Measurements from ENCODE around the gene TTLL11. TPM values are rescaled to one million over a fixed set of nuclear protein-coding genes. Genes with fewer than 3 reads are reported as not detected.

Gene TTLL11
- total RNA-seq, 1 experiment from 2014 or later: 1.5 TPM

GRCh38 chr9:122036988-122037387 lies 56.1 kb downstream of the TTLL11 start:
- Mint-ChIP-seq H3K27ac (no peak overlapping the region), H3K9me3 (no peaks in the 10 kb centered on the region), H3K4me1 (peaks cover 20 to 27% of the 10 kb centered on the region in 2 experiments), H3K27me3 (ENCODE audit: low read depth) (peaks cover 3% of the 10 kb centered on the region; the same call in 1 of the 2 replicates), H3K36me3 (ENCODE audit: insufficient read depth in 1 of 3, low read depth in 3 of 3) (no peaks in the 10 kb centered on the region), H3K4me3 (no peak overlapping the region)
- H4K20me1 ChIP-seq (ENCODE audit: control insufficient read depth, insufficient read depth, insufficient read length): no peaks in the 10 kb centered on the region
- no peak overlapping the region for H2AK5ac ChIP-seq (ENCODE audit: insufficient read length, low read length)
- H4K91ac ChIP-seq (ENCODE audit: insufficient read length, low read depth, low read length): no peak overlapping the region
- no peak overlapping the region for H2BK12ac ChIP-seq (ENCODE audit: insufficient read length, low read depth, low read length)
- no peaks in the 10 kb centered on the region for H3K79me1 ChIP-seq (ENCODE audit: insufficient read depth, low read depth, low read length, poor library complexity, severe bottlenecking)
- no peak overlapping the region for H2BK5ac ChIP-seq (ENCODE audit: insufficient read length, low read length)
- H3K23ac ChIP-seq (ENCODE audit: insufficient read length, low read depth, low read length): no peak overlapping the region
- no peak overlapping the region for H3K9ac ChIP-seq (ENCODE audit: extremely low read depth, insufficient read length, low read length)
- H3K18ac ChIP-seq (ENCODE audit: insufficient read length, low read depth, low read length): no peak overlapping the region
- no peak overlapping the region for H3K14ac ChIP-seq (ENCODE audit: insufficient read depth, low read length)
- H4K5ac ChIP-seq (ENCODE audit: insufficient read length, low read depth, low read length): no peak overlapping the region
- H3K9me3 ChIP-seq (ENCODE audit: control insufficient read depth, low read depth, low read length): no peaks in the 10 kb centered on the region
- H3K4ac ChIP-seq (ENCODE audit: low read depth, low read length): no peak overlapping the region
- no peak overlapping the region for H3K56ac ChIP-seq (ENCODE audit: insufficient read length, low read depth, low read length)
- DNase-seq: no peak
- no peak overlapping the region for H2BK120ac ChIP-seq (ENCODE audit: low read depth, low read length, poor library complexity, severe bottlenecking)
- TF ChIP-seq, protein P1, sequence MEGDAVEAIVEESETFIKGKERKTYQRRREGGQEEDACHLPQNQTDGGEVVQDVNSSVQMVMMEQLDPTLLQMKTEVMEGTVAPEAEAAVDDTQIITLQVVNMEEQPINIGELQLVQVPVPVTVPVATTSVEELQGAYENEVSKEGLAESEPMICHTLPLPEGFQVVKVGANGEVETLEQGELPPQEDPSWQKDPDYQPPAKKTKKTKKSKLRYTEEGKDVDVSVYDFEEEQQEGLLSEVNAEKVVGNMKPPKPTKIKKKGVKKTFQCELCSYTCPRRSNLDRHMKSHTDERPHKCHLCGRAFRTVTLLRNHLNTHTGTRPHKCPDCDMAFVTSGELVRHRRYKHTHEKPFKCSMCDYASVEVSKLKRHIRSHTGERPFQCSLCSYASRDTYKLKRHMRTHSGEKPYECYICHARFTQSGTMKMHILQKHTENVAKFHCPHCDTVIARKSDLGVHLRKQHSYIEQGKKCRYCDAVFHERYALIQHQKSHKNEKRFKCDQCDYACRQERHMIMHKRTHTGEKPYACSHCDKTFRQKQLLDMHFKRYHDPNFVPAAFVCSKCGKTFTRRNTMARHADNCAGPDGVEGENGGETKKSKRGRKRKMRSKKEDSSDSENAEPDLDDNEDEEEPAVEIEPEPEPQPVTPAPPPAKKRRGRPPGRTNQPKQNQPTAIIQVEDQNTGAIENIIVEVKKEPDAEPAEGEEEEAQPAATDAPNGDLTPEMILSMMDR (conservative IDR thresholded peaks at IDR 0.05): no peak
- H4K8ac ChIP-seq (replicated peaks; ENCODE audit: insufficient read length, low read depth, low read length): no peak overlapping the region
- H3K27me3 ChIP-seq (ENCODE audit: insufficient read depth, low read length): no peaks in the 10 kb centered on the region
- H3K27ac ChIP-seq (ENCODE audit: insufficient read length, low read depth, low read length): no peak overlapping the region
- no peak overlapping the region for H2BK20ac ChIP-seq (ENCODE audit: low read depth, low read length, poor library complexity, severe bottlenecking)
- H3T11ph ChIP-seq (ENCODE audit: low read length): no peak overlapping the region
- WGBS (ENCODE audit: extremely low coverage, insufficient read length, low lambda C conversion rate): no CpG with 5 or more reads among the region's 1 CpG
- H2BK15ac ChIP-seq (ENCODE audit: low read depth, low read length): no peak overlapping the region
- no peaks in the 10 kb centered on the region for H3K23me2 ChIP-seq (ENCODE audit: insufficient read length, low read depth, low read length, poor library complexity, severe bottlenecking)
- H3K79me2 ChIP-seq (ENCODE audit: insufficient read depth, low read length): no peaks in the 10 kb centered on the region
- peaks cover 3% of the 10 kb centered on the region; the same call in 1 of the 2 replicates for H3K4me1 ChIP-seq (ENCODE audit: insufficient read depth, low read length)
- no peak overlapping the region for H3K4me2 ChIP-seq (ENCODE audit: insufficient read depth, insufficient read length, low read length)
- H2AFZ ChIP-seq (ENCODE audit: low read length): no peak overlapping the region

Data from H9 (cell line).